HEK293 (cell line): ENCODE measurements around the gene SLC14A1.

ENCODE experiments used
- CTCF ChIA-PET: fragments of 350-600 bp; formaldehyde crosslinking; extraction: SDS; loops from one replicate; lab custom pipeline; 2021; ENCODE audit warnings: antibody characterized with exemption; lab: Yijun Ruan, JAX
- POLR2A ChIA-PET: fragments of 300-600 bp; formaldehyde crosslinking; extraction: SDS; loops from one replicate; lab custom pipeline; 2020; ENCODE audit warnings: antibody characterized with exemption, inconsistent platforms; lab: Yijun Ruan, JAX
- H3K27ac ChIP-seq: fragments of 200-500 bp; sonication (Bioruptor generic); 2 replicates; pipeline ENCODE4 v1.5.1; 2014; ENCODE audit warnings: low read depth, low read length, control low read depth, inconsistent platforms; ENCODE audit errors: extremely low read depth
- H3K36me3 ChIP-seq, 2 experiments: fragments of 200-500 bp in 1 of 2; sonication (Bioruptor generic) in 1 of 2; 1 replicate in 1 of 2; 2 replicates in 1 of 2; pipeline ENCODE4 v1.5.1; 2014 to 2017; ENCODE audit warnings: inconsistent platforms in 2 of 2, low read length in 2 of 2; ENCODE audit not compliant: control insufficient read depth in 2 of 2, insufficient read depth in 1 of 2
- H3K4me1 ChIP-seq: fragments of 200-500 bp; sonication (Bioruptor generic); 2 replicates; pipeline ENCODE4 v1.5.1; 2014; ENCODE audit warnings: mild to moderate bottlenecking, low read length, inconsistent platforms; ENCODE audit not compliant: control insufficient read depth, insufficient read depth
- H3K4me3 ChIP-seq: 2 replicates; pipeline ENCODE4 v1.5.1; 2011; ENCODE audit warnings: low read depth, mild to moderate bottlenecking, control low read depth, low read length, moderate library complexity
- H3K9me3 ChIP-seq: fragments of 200-500 bp; sonication (Bioruptor generic); 2 replicates; pipeline ENCODE4 v1.5.1; 2014; ENCODE audit warnings: low read depth, low read length, inconsistent platforms; ENCODE audit not compliant: control insufficient read depth, insufficient read depth
- GLI4 ChIP-seq: fragments of 450-650 bp; formaldehyde crosslinking; IDR thresholded peaks from 2 replicates; pipeline ENCODE4 v1.5.1; 2016; ENCODE audit warnings: missing biosample characterization, missing genetic modification characterization
- KLF16 ChIP-seq: fragments of 450-650 bp; formaldehyde crosslinking; IDR thresholded peaks from 2 replicates; pipeline ENCODE4 v1.5.1; 2017; ENCODE audit warnings: missing biosample characterization, missing genetic modification characterization
- ZNF133 ChIP-seq: fragments of 450-650 bp; formaldehyde crosslinking; IDR thresholded peaks from 2 replicates; pipeline ENCODE4 v1.5.1; 2016; ENCODE audit warnings: missing biosample characterization, missing genetic modification characterization
- ZNF214 ChIP-seq: fragments of 450-650 bp; formaldehyde crosslinking; IDR thresholded peaks from 2 replicates; pipeline ENCODE4 v1.5.1; 2017; ENCODE audit warnings: missing biosample characterization, mild to moderate bottlenecking, missing genetic modification characterization, borderline replicate concordance
- ZNF248 ChIP-seq: fragments of 450-650 bp; formaldehyde crosslinking; IDR thresholded peaks from 2 replicates; pipeline ENCODE4 v1.5.1; 2017; ENCODE audit warnings: missing biosample characterization, missing genetic modification characterization
- ZNF266 ChIP-seq: fragments of 450-650 bp; formaldehyde crosslinking; IDR thresholded peaks from 2 replicates; pipeline ENCODE4 v1.5.1; 2016; ENCODE audit warnings: missing biosample characterization, missing genetic modification characterization, low read depth
- ZNF510 ChIP-seq: fragments of 450-650 bp; formaldehyde crosslinking; IDR thresholded peaks from 2 replicates; pipeline ENCODE4 v1.5.1; 2018; ENCODE audit warnings: mild to moderate bottlenecking, missing genetic modification characterization, missing biosample characterization; ENCODE audit not compliant: insufficient replicate concordance
- ZNF529 ChIP-seq: fragments of 450-650 bp; formaldehyde crosslinking; IDR thresholded peaks from 2 replicates; pipeline ENCODE4 v1.5.1; 2017; ENCODE audit warnings: missing genetic modification characterization, missing biosample characterization; ENCODE audit not compliant: insufficient replicate concordance
- ZNF610 ChIP-seq: fragments of 450-650 bp; formaldehyde crosslinking; IDR thresholded peaks from 2 replicates; pipeline ENCODE4 v1.5.1; 2016; ENCODE audit warnings: missing biosample characterization, missing genetic modification characterization, borderline replicate concordance
- ZNF621 ChIP-seq: fragments of 450-650 bp; formaldehyde crosslinking; IDR thresholded peaks from 2 replicates; pipeline ENCODE4 v1.5.1; 2017; ENCODE audit warnings: missing biosample characterization, missing genetic modification characterization
- ZNF707 ChIP-seq: fragments of 450-650 bp; formaldehyde crosslinking; IDR thresholded peaks from 2 replicates; pipeline ENCODE4 v1.5.1; 2016; ENCODE audit warnings: missing biosample characterization, missing genetic modification characterization
- ZNF791 ChIP-seq: fragments of 450-650 bp; formaldehyde crosslinking; IDR thresholded peaks from 2 replicates; pipeline ENCODE4 v1.5.1; 2016; ENCODE audit warnings: missing biosample characterization, missing genetic modification characterization
- ZSCAN16 ChIP-seq: fragments of 450-650 bp; formaldehyde crosslinking; IDR thresholded peaks from 2 replicates; pipeline ENCODE4 v1.5.1; 2016; ENCODE audit warnings: missing biosample characterization, missing genetic modification characterization
- ZSCAN23 ChIP-seq: fragments of 450-650 bp; formaldehyde crosslinking; IDR thresholded peaks from 2 replicates; pipeline ENCODE4 v1.5.1; 2016; ENCODE audit warnings: missing biosample characterization, missing genetic modification characterization
- TF ChIP-seq, protein P1 (sequence below): fragments of 450-650 bp; formaldehyde crosslinking; IDR thresholded peaks from 2 replicates; pipeline ENCODE4 v1.5.1; 2016; ENCODE audit warnings: missing biosample characterization, missing genetic modification characterization
- TF ChIP-seq, protein P2 (sequence below): fragments of 450-650 bp; formaldehyde crosslinking; IDR thresholded peaks from 2 replicates; pipeline ENCODE4 v1.5.1; 2017; ENCODE audit warnings: missing biosample characterization, missing genetic modification characterization

SLC14A1 gene

DNA sequence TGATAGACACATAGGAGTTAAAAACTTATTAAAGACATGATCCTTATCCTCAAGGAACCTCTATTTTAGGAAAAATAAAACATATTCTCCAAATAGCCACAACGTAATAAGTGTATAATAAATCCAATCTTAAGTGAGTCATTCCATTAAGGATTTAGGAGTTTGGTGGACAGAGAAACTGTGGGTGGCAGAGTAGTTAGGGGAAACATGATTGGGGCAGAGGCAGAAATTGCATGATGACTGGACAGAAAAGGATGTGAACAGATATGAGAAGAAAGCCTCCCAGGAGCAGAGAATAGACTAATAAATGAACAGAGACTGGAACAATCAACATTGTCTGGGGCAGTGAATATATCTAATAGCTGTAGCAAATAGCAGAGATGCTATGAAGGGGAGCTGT lies 53.4 kb downstream of the SLC14A1 start:
- Histone ChIP-seq H3K9me3 (no peaks in the 10 kb centered on the region), H3K4me1 (peaks cover 7% of the 10 kb centered on the region; the same call in 1 of the 2 replicates), H3K4me3 (no peak overlapping the region), H3K27ac (no peak overlapping the region), H3K36me3 (no peaks in the 10 kb centered on the region)
- POLR2A ChIA-PET = no interaction called here
- CTCF ChIA-PET = interaction anchor here (0.6 to 0.9 kb wide), 2 partner anchors 56 to 141 kb away, joined by 3 read pairs; no protein-coding TSS in a partner anchor
- TF ChIP-seq ZSCAN23 = no peak
- no peak for TF ChIP-seq ZNF610 (tag by site-specific recombination)
- no peak for TF ChIP-seq ZNF529 (tag by site-specific recombination)
- no peak for TF ChIP-seq ZNF621 (tag by site-specific recombination)
- TF ChIP-seq, protein P1, sequence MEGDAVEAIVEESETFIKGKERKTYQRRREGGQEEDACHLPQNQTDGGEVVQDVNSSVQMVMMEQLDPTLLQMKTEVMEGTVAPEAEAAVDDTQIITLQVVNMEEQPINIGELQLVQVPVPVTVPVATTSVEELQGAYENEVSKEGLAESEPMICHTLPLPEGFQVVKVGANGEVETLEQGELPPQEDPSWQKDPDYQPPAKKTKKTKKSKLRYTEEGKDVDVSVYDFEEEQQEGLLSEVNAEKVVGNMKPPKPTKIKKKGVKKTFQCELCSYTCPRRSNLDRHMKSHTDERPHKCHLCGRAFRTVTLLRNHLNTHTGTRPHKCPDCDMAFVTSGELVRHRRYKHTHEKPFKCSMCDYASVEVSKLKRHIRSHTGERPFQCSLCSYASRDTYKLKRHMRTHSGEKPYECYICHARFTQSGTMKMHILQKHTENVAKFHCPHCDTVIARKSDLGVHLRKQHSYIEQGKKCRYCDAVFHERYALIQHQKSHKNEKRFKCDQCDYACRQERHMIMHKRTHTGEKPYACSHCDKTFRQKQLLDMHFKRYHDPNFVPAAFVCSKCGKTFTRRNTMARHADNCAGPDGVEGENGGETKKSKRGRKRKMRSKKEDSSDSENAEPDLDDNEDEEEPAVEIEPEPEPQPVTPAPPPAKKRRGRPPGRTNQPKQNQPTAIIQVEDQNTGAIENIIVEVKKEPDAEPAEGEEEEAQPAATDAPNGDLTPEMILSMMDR (tag by site-specific recombination) = no peak
- no peak for TF ChIP-seq ZNF248
- TF ChIP-seq GLI4 (tag by site-specific recombination) = no peak
- no peak for TF ChIP-seq ZNF133 (tag by site-specific recombination)
- no peak for TF ChIP-seq KLF16 (tag by site-specific recombination)

DNA sequence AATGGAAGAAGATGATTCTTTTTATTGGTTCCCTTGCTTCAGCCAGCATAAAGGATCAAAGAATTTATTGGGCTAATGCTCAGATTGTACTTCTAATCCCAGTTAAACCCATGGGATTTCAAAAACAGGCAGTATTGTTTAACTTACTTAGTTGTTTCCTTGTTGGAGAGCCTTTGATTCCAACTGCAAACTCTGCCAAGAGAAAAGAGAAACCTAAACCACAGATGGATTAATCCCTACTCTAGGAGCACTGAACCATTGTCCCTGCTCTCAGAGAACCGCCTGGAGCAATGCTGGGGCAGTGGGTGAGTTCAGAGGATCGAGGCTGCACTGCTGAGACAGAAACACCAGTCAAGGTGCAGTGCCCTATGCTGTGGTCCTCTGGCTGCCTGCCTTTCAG lies 56.6 kb downstream of the SLC14A1 start:
- Histone ChIP-seq H3K4me1 (no peaks in the 10 kb centered on the region), H3K36me3 (no peaks in the 10 kb centered on the region; a peak in 1 of 3 replicates), H3K9me3 (no peaks in the 10 kb centered on the region)
- CTCF ChIA-PET = interaction anchor here (0.6 kb wide), 1 partner anchor 46 kb away, joined by 4 read pairs; no protein-coding TSS in a partner anchor
- TF ChIP-seq ZSCAN16 (tag by site-specific recombination) (no peak), ZNF266 (tag by site-specific recombination) (no peak)
- TF ChIP-seq, all 188 proteins: peak for 0
- Histone ChIP-seq H3K27ac (no peak overlapping the region), H3K4me3 (no peak overlapping the region)
- POLR2A ChIA-PET = no interaction called here

DNA sequence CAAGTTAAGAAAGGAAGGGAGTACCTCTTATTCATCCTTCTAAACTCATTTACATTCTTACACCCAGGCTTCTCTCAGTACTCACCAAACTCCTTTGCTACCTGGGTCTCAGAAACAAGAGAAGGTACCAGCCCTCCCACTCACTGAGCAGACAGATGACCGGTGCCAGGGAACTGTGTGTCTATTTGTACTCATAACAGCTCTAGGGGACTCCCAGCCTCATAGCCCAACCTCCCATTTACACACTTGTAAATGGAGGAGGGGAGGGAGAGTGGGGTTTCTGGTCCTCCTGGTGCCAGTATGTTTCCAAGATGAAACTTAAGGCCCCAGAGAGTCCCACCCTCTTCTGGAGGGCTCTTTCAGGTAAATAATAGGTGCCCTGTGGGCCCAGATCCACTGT lies 58.7 kb downstream of the SLC14A1 start:
- ChIA-PET CTCF (no interaction called here), POLR2A (no interaction called here)
- Histone ChIP-seq H3K36me3 (no peaks in the 10 kb centered on the region; a peak in 1 of 3 replicates), H3K9me3 (no peaks in the 10 kb centered on the region), H3K27ac (no peak overlapping the region)
- TF ChIP-seq ZNF707 (tag by site-specific recombination) = no peak
- TF ChIP-seq, protein P2, sequence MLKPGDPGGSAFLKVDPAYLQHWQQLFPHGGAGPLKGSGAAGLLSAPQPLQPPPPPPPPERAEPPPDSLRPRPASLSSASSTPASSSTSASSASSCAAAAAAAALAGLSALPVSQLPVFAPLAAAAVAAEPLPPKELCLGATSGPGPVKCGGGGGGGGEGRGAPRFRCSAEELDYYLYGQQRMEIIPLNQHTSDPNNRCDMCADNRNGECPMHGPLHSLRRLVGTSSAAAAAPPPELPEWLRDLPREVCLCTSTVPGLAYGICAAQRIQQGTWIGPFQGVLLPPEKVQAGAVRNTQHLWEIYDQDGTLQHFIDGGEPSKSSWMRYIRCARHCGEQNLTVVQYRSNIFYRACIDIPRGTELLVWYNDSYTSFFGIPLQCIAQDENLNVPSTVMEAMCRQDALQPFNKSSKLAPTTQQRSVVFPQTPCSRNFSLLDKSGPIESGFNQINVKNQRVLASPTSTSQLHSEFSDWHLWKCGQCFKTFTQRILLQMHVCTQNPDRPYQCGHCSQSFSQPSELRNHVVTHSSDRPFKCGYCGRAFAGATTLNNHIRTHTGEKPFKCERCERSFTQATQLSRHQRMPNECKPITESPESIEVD = no peak
- no peak for TF ChIP-seq ZNF510
- TF ChIP-seq ZNF214 = no peak
- no peak for TF ChIP-seq ZNF791 (tag by site-specific recombination)
- TF ChIP-seq, all 188 proteins: peak for 0
- Histone ChIP-seq H3K4me3 (no peak overlapping the region), H3K4me1 (no peaks in the 10 kb centered on the region)
